Measurements from ENCODE around the gene MGAT5. TPM values are rescaled to one million over a fixed set of nuclear protein-coding genes. Genes with fewer than 3 reads are reported as not detected.
"Not testable (repeated sequence)": the region's sequence is repeated elsewhere in the genome, so short reads cannot be mapped to it uniquely, and the experiment has no call there.

MGAT5 gene
- total RNA-seq, 1 donor from 2014 or later, result 30.0 TPM

DNA sequence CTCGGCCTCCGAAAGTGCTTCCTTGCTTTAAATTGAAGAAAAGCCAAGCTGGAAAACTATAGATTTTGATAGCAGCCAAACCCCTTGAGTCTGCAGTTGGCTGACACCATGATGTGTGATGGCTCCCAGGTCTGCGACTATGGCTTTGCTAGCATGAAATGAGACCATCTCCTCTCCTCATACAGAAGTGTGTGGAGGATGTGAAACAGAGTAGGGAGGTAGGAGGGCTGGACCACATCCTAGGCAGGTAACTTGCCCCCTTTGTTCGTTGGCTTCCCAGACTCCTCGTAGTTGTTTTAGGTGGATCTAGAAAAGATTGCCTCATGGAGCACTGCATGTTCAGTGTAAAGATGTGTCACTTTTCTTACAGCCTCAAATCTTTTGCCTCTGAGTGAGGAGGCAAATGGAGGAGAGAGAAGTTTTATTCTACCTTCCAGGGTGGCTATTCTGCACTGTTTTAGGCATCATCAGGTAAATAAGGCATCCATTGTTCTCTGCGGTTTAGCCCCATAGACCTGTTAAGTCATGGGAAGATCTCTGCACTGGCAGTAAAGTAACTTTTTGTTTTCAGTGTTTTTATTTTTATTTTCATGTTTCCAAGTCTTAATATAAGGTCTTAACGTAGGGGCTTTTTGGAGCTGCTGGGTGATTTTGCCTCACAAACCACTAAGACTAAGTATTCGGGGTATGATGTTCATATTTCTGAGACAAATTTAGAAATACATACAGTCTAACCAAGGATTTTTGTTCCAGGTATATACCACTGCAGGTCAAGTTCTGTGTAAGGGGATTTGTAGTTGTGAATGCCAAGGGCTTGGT is 40.1 kb downstream of the MGAT5 start:
- Mint-ChIP-seq H3K27me3 (ENCODE audit: low read depth) (no peaks in the 10 kb centered on the region), H3K9me3 (ENCODE audit: low read depth) (no peaks in the 10 kb centered on the region), H3K4me3 (ENCODE audit: unreplicated experiment) (no peak overlapping the region), H3K4me1 (ENCODE audit: low read depth) (peaks cover 15% of the 10 kb centered on the region), H3K36me3 (ENCODE audit: low read depth) (no peaks in the 10 kb centered on the region), H3K27ac (ENCODE audit: unreplicated experiment) (no peak overlapping the region)
- TF ChIP-seq, protein P1, sequence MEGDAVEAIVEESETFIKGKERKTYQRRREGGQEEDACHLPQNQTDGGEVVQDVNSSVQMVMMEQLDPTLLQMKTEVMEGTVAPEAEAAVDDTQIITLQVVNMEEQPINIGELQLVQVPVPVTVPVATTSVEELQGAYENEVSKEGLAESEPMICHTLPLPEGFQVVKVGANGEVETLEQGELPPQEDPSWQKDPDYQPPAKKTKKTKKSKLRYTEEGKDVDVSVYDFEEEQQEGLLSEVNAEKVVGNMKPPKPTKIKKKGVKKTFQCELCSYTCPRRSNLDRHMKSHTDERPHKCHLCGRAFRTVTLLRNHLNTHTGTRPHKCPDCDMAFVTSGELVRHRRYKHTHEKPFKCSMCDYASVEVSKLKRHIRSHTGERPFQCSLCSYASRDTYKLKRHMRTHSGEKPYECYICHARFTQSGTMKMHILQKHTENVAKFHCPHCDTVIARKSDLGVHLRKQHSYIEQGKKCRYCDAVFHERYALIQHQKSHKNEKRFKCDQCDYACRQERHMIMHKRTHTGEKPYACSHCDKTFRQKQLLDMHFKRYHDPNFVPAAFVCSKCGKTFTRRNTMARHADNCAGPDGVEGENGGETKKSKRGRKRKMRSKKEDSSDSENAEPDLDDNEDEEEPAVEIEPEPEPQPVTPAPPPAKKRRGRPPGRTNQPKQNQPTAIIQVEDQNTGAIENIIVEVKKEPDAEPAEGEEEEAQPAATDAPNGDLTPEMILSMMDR (IDR thresholded peaks at IDR 0.05), result no peak
- DNase-seq (ENCODE audit: low spot score), result no peak

DNA sequence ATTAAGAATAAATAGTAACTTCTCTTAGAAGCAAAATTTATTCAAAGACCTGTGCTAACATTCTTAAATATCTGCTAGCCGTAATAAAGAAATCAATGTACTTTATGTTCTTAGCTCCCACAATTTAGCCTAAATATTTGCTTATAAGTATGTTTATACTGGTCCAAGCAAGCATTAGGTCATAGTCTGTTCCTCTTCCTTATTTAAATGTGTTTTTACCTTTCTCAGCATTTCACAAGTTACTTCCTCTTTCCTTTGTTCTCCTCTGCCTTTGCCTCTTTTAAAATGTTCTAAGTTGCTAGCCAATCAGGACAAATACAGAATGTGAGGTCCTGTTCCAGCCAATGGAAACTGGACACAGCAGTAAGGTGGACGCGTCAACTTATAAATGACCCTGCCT is 40.7 kb downstream of the MGAT5 start:
- not testable (repeated sequence) for H3K27ac Mint-ChIP-seq (ENCODE audit: unreplicated experiment); DNase-seq (ENCODE audit: low spot score); H3K27me3 Mint-ChIP-seq (ENCODE audit: low read depth); H3K9me3 Mint-ChIP-seq (ENCODE audit: low read depth); H3K4me3 Mint-ChIP-seq (ENCODE audit: unreplicated experiment); H3K36me3 Mint-ChIP-seq (ENCODE audit: low read depth)
- H3K4me1 Mint-ChIP-seq (ENCODE audit: low read depth), result peaks cover 15% of the 10 kb centered on the region

DNA sequence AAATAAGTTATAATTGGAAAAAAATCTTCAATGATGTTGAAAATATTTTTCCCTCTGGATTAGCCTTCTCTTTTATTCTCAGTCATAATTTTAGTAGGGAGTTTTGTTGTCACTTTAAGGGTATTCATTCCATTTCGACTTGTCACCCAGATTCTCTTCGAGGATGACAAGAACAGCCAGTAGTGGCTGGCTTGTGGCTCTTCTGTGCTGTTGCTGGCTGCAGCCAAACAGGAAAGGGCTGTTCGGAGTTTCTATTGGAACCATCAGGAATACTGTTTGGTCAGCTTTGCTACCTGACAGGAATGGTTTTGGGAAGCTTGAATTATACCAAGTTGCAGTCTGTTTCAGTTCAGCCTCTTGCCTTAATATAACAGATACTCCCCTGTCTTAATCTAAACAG is 41.6 kb downstream of the MGAT5 start:
- H3K27me3 Mint-ChIP-seq (ENCODE audit: low read depth), result no peaks in the 10 kb centered on the region
- H3K4me3 Mint-ChIP-seq (ENCODE audit: unreplicated experiment), result no peak overlapping the region
- H3K9me3 Mint-ChIP-seq (ENCODE audit: low read depth), result no peaks in the 10 kb centered on the region
- no peak for DNase-seq (ENCODE audit: low spot score)
- TF ChIP-seq, protein P1 (IDR thresholded peaks at IDR 0.05), result no peak
- H3K27ac Mint-ChIP-seq (ENCODE audit: unreplicated experiment), result no peak overlapping the region
- H3K4me1 Mint-ChIP-seq (ENCODE audit: low read depth), result peaks cover 15% of the 10 kb centered on the region
- H3K36me3 Mint-ChIP-seq (ENCODE audit: low read depth), result no peaks in the 10 kb centered on the region

DNA sequence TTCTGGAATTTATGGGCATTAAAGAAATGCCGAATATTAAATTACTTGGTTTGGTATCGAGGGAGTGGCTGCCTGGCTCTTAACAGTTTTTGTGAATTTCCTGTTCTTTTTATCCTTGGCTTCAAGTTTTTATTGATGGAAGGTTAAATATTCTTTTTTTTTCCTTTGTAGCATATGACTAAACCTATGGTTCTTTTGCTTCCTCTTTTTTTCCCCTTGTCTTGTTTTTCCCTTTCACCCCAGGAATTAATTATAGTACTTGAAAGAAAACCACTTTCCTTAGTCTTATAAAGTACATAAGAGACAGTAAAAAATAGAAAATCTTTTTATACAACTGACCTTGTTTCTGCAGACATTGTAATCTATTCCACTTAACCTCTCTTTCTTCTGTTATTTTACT is 42.4 kb downstream of the MGAT5 start:
- DNase-seq (ENCODE audit: low spot score), result no peak
- Mint-ChIP-seq H3K27me3 (ENCODE audit: low read depth) (no peaks in the 10 kb centered on the region), H3K9me3 (ENCODE audit: low read depth) (no peaks in the 10 kb centered on the region), H3K27ac (ENCODE audit: unreplicated experiment) (no peak overlapping the region), H3K4me3 (ENCODE audit: unreplicated experiment) (no peak overlapping the region), H3K4me1 (ENCODE audit: low read depth) (peaks cover 20% of the 10 kb centered on the region), H3K36me3 (ENCODE audit: low read depth) (no peaks in the 10 kb centered on the region)
- TF ChIP-seq, protein P1 (IDR thresholded peaks at IDR 0.05), result no peak

DNA sequence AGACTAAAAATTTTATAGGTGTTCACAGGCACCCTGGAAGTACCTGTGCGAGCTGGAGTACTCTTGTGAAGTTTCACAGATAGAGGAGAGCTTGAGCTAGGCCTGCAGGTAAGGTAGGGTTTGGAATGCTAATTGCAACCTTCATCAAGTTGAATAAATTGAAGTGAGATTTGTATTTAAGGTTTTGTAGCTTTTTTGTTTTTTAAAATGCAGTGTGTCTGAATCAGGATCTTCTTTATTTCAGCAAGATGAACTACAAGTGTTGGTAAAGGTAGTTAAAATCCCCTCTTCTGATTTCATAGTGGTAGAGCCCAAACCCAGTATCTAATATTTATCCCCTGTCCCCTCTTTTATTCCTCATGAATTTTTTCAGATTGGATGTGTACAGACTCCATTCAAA is 45.5 kb downstream of the MGAT5 start:
- Mint-ChIP-seq H3K36me3 (ENCODE audit: low read depth) (no peaks in the 10 kb centered on the region), H3K4me3 (ENCODE audit: unreplicated experiment) (no peak overlapping the region), H3K27me3 (ENCODE audit: low read depth) (no peaks in the 10 kb centered on the region), H3K27ac (ENCODE audit: unreplicated experiment) (no peak overlapping the region), H3K9me3 (ENCODE audit: low read depth) (no peaks in the 10 kb centered on the region), H3K4me1 (ENCODE audit: low read depth) (peaks cover 24% of the 10 kb centered on the region)
- no peak for DNase-seq (ENCODE audit: low spot score)
- TF ChIP-seq, protein P1 (IDR thresholded peaks at IDR 0.05), result no peak

DNA sequence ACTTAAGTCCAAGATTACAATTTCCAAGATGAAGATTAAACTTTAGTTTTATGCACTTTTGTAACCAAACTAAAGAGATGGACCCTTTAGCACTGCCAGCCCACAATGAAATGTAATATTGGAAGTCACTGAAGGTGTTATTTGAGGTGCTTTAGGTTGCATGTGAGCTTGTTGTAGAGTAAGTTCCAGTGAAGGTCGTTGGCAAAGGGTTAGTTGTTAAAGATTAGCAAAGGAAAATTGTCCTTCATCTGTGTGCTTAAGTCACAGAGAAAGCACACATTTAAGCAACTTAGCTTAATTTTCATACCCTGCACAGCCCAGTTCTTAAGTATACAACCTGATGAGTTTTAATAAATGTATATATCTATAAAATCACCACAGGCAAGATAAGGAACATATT is 46.7 kb downstream of the MGAT5 start:
- H3K4me3 Mint-ChIP-seq (ENCODE audit: unreplicated experiment), result no peak overlapping the region
- peaks cover 20% of the 10 kb centered on the region for H3K4me1 Mint-ChIP-seq (ENCODE audit: low read depth)
- DNase-seq (ENCODE audit: low spot score), result no peak
- TF ChIP-seq, protein P1 (IDR thresholded peaks at IDR 0.05), result no peak
- H3K9me3 Mint-ChIP-seq (ENCODE audit: low read depth), result no peaks in the 10 kb centered on the region
- no peaks in the 10 kb centered on the region for H3K27me3 Mint-ChIP-seq (ENCODE audit: low read depth)
- H3K36me3 Mint-ChIP-seq (ENCODE audit: low read depth), result no peaks in the 10 kb centered on the region
- no peak overlapping the region for H3K27ac Mint-ChIP-seq (ENCODE audit: unreplicated experiment)

All from chondrocyte (in vitro differentiated cells).